BE2C (cell line): Measurements from ENCODE around the gene PCP4L1.
"Not testable (repeated sequence)": the region's sequence is repeated elsewhere in the genome, so short reads cannot be mapped to it uniquely, and the experiment has no call there.

Source experiments
- DNase-seq: peaks from one replicate; pipeline ENCODE4 v3.0.0-alpha.2; 2020
- H3K27me3 ChIP-seq: fragments of 250-450 bp; sonication (Bioruptor Pico); 2 replicates; pipeline ENCODE4 v1.5.1; 2020; ENCODE audit warnings: mild to moderate bottlenecking
- H3K36me3 ChIP-seq: fragments of 250-450 bp; sonication (Bioruptor Pico); 2 replicates; pipeline ENCODE4 v1.5.1; 2020; ENCODE audit warnings: mild to moderate bottlenecking
- H3K4me1 ChIP-seq: fragments of 250-450 bp; sonication (Bioruptor Pico); 2 replicates; pipeline ENCODE4 v1.5.1; 2020
- H3K4me3 ChIP-seq: 2 replicates; pipeline ENCODE4 v1.5.1; 2011; ENCODE audit warnings: low read depth, low read length
- H3K9me3 ChIP-seq: fragments of 250-450 bp; sonication (Bioruptor Pico); 2 replicates; pipeline ENCODE4 v1.5.1; 2020
- TF ChIP-seq, protein P1 (sequence below): IDR thresholded peaks from 2 replicates; pipeline ENCODE4 v1.5.1; 2012; ENCODE audit warnings: mild to moderate bottlenecking, low read depth, low read length

The PCP4L1 gene

GRCh38 chr1:161307892-161308638, 49.5 kb downstream of the PCP4L1 start:
- Histone ChIP-seq H3K9me3 (no peaks in the 10 kb centered on the region), H3K36me3 (no peaks in the 10 kb centered on the region), H3K4me1 (peaks cover 11% of the 10 kb centered on the region), H3K27me3 (no peaks in the 10 kb centered on the region), H3K4me3 (no peak overlapping the region)
- TF ChIP-seq, protein P1, sequence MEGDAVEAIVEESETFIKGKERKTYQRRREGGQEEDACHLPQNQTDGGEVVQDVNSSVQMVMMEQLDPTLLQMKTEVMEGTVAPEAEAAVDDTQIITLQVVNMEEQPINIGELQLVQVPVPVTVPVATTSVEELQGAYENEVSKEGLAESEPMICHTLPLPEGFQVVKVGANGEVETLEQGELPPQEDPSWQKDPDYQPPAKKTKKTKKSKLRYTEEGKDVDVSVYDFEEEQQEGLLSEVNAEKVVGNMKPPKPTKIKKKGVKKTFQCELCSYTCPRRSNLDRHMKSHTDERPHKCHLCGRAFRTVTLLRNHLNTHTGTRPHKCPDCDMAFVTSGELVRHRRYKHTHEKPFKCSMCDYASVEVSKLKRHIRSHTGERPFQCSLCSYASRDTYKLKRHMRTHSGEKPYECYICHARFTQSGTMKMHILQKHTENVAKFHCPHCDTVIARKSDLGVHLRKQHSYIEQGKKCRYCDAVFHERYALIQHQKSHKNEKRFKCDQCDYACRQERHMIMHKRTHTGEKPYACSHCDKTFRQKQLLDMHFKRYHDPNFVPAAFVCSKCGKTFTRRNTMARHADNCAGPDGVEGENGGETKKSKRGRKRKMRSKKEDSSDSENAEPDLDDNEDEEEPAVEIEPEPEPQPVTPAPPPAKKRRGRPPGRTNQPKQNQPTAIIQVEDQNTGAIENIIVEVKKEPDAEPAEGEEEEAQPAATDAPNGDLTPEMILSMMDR, result no peak
- DNase-seq, result no peak

- no peak for DNase-seq
- TF ChIP-seq, protein P1, result no peak
- Histone ChIP-seq H3K4me1 (peaks cover 11% of the 10 kb centered on the region), H3K36me3 (no peaks in the 10 kb centered on the region), H3K4me3 (no peak within 1 kb of the TSS), H3K27me3 (no peaks in the 10 kb centered on the region), H3K9me3 (no peaks in the 10 kb centered on the region)
These were observed 51.3 kb downstream of the PCP4L1 start, which contains the start of gene MPZ for GRCh38 chr1:161309868-161310267. MPZ (minus strand) TSS chr1:161309968; CDS start chr1:161309905, 63 bp downstream.

DNA sequence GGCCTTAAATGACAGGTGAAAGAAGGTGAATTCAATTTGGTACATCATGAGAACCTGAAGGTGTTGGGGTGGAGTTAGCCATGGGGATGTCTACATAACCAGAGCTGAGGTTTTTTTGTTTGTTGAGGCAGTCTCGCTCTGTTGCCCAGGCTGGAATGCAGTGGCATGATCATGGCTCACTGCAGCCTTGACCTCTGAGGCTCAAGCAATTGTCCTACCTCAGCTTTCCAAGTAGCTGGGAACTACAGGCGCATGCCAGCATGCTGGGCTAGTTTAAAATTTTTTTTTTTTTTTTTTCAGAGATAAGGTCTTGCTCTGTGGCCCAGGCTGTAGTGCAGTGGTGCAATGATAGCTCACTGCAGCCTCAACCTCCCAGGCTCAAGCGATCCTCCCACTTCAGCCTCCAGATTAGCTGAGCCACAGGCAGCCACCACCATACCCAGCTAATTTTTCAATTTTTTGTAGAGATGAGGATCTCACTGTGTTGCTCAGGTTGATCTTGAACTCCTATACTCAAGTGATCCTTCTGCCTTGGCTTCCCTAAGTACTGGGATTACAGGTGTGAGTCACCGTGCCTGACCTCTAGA, 53.1 kb downstream of the PCP4L1 start:
- TF ChIP-seq, protein P1, result no peak
- no peaks in the 10 kb centered on the region for H3K9me3 ChIP-seq
- DNase-seq, result no peak

DNA sequence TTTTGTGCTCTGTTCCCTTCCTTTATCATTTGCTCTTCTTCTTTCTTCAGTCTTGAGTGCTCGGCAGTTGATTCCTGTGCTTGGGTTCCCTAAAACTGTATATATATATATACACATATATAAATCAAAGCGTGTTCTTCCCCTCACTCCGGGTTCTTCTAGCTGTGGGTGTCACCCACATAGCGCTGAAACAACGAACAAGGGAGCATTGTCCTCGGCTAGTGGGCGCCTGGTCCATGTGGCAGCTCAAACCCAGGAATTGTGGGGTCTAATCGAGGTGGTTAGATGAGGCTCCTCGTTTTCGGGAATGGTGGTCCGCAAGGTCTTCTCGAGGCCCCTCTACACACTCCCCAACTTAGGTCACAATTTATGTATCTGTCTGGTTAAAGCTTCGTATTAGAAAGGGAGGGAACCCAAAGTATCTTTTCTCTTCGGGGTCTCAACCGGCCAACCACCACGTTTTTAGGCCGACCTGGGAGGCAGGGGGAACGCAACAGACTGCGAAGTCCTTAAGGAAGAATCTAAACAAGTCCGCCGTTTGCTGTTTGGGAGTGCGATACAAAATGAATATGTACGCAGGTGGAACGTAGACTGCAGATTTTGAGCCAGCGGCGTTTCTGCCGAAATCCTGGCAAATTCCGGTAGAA, 55.1 kb downstream of the PCP4L1 start:
- 0 out of 2 replicates have a peak, but pooled peaks cover 2% of the 10 kb centered on the region for H3K4me1 ChIP-seq
- no peaks in the 10 kb centered on the region for H3K9me3 ChIP-seq
- TF ChIP-seq, protein P1, result no peak
- H3K27me3 ChIP-seq, result no peaks in the 10 kb centered on the region
- peaks cover 2% of the 10 kb centered on the region; the same call in 1 of the 2 replicates for H3K36me3 ChIP-seq
- peak overlapping the region; percentile 94 for H3K4me3 ChIP-seq
- DNase-seq, result no peak

More for the DNA sequence above, 53.1 kb downstream of the PCP4L1 start:
- Histone ChIP-seq H3K4me3 (no peak overlapping the region), H3K4me1 (peaks cover 9% of the 10 kb centered on the region), H3K36me3 (no peaks in the 10 kb centered on the region), H3K27me3 (no peaks in the 10 kb centered on the region)

- TF ChIP-seq, protein P1, result peak; percentile 62
These were observed 55.8 kb downstream of the PCP4L1 start, which contains the start of gene SDHC for GRCh38 chr1:161314201-161314981. SDHC (plus strand) TSS chr1:161314381; CDS start chr1:161314406, 25 bp downstream.

DNA sequence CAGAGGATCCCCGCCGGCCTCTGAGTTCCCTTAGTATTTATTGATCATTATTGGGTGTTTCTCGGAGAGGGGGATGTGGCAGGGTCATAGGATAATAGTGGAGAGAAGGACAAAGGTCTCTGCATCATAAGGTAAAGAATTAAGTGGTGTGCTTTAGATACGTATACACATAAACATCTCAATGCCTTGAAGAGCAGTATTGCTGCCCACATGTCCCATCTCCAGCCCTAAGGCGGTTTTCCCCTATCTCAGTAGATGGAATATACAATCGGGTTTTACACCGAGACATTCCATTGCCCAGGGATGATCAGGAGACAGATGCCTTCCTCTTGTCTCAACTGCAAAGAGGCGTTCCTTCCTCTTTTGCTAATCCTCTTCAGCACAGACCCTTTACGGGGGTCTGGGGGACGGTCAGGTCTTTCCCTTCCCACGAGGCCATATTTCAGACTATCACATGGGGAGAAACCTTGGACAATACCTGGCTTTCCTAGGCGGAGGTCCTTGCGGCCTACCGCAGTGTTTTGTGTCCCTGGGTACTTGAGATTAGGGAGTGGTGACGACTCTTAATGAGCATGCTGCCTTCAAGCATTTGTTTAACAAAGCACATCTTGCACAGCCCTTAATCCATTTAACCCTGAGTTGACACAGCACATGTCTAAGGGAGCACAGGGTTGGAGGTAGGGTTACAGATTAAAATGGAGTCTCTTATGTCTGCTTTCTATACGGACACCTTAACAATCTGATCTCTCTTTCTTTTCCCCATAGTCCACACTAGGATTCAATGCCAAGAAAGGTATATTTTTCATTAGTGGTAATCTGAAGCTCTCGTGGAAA, 57.5 kb downstream of the PCP4L1 start:
- DNase-seq, H3K4me3 ChIP-seq: not testable (repeated sequence)

More at GRCh38 chr1:161314201-161314981, 55.8 kb downstream of the PCP4L1 start, which contains the start of gene SDHC:
- H3K4me1 ChIP-seq, result 0 out of 2 replicates have a peak, but pooled peaks cover 2% of the 10 kb centered on the region
- H3K36me3 ChIP-seq, result peaks cover 3% of the 10 kb centered on the region; the same call in 1 of the 2 replicates
- H3K9me3 ChIP-seq, result no peaks in the 10 kb centered on the region
- no peaks in the 10 kb centered on the region for H3K27me3 ChIP-seq
- peak; percentile 92 for DNase-seq
- H3K4me3 ChIP-seq, result peak within 1 kb of the TSS; percentile 94

More for the DNA sequence above, 57.5 kb downstream of the PCP4L1 start:
- not testable (repeated sequence) for H3K36me3 ChIP-seq, H3K4me1 ChIP-seq, H3K9me3 ChIP-seq, H3K27me3 ChIP-seq
